HepG2 (cell line): Measurements from ENCODE around the gene CHRD. TPM values are rescaled to one million over a fixed set of nuclear protein-coding genes. Genes with fewer than 3 reads are reported as not detected.

Experiments used
- ATAC-seq: fragments of 200-7000 bp; cut with Tn5 transposase; 3 replicates; pipeline ENCODE4 v1.9.1; 2020; ENCODE audit warnings: mild to moderate bottlenecking, moderate library complexity
- BruUV-seq: library from RNA; stranded (reverse); fragments of 400-500 nt; replicated peaks from 2 replicates; lab custom pipeline; 2021; lab: Mats Ljungman, UMichigan
- CTCF ChIA-PET: fragments of 300-600 bp; formaldehyde crosslinking; extraction: SDS; loops from one replicate; lab custom pipeline; 2021; ENCODE audit warnings: low total read pairs, inconsistent platforms, low intra/inter-chr PET ratio; lab: Yijun Ruan, JAX
- POLR2A ChIA-PET: fragments of 350-600 bp; sonication (Branson Sonifier 250); formaldehyde crosslinking; loops from one replicate; lab custom pipeline; 2020; ENCODE audit warnings: antibody characterized with exemption, inconsistent platforms; lab: Yijun Ruan, JAX
- DNase-seq: peaks from one replicate; pipeline ENCODE4 v3.0.0-alpha.2; 2015; ENCODE audit warnings: low spot score
- FAIRE-seq: peaks from 3 replicates; lab custom pipeline; 2011; peaks lifted over from hg19 to GRCh38; lab: Jason Lieb, UNC
- H2AFZ ChIP-seq: one replicate; pipeline ENCODE4 v1.6.1; 2011; ENCODE audit warnings: low read length, inconsistent platforms
- H3K27ac ChIP-seq: fragments of 300-600 bp; 3 replicates; pipeline ENCODE4 v1.8.0; 2011; ENCODE audit warnings: mixed run types, mild to moderate bottlenecking, mixed read lengths, low read length, inconsistent platforms; ENCODE audit not compliant: insufficient read depth; ENCODE audit errors: extremely low read length
- H3K27me3 ChIP-seq, 2 experiments: fragments of 200-600 bp in 1 of 2; 2 replicates in 1 of 2; 3 replicates in 1 of 2; pipeline versions ENCODE4 v1.6.0 to v1.8.0; 2011; ENCODE audit warnings: low read length in 2 of 2, mild to moderate bottlenecking in 2 of 2, moderate library complexity in 2 of 2, inconsistent platforms in 1 of 2; ENCODE audit not compliant: insufficient read depth in 2 of 2, control insufficient read depth in 1 of 2
- H3K36me3 ChIP-seq, 2 experiments: fragments of 200-600 bp in 1 of 2; replicated peaks in 1 of 2; 2 replicates in 1 of 2; 3 replicates in 1 of 2; pipeline versions ENCODE4 v1.5.1 to v1.8.0; 2011; ENCODE audit warnings: low read length in 2 of 2, inconsistent platforms in 1 of 2; ENCODE audit not compliant: insufficient read depth in 2 of 2, control insufficient read depth in 1 of 2
- H3K4me1 ChIP-seq: 2 replicates; pipeline ENCODE4 v1.5.1; 2012; ENCODE audit warnings: low read length, inconsistent platforms; ENCODE audit not compliant: insufficient read depth
- H3K4me2 ChIP-seq: 2 replicates; pipeline ENCODE4 v1.6.0; 2011; ENCODE audit warnings: low read depth, low read length, inconsistent platforms
- H3K4me3 ChIP-seq, 3 experiments: fragments of 200-600 bp in 1 of 3; sonication (generic), shearing (Covaris generic) in 1 of 3; replicated peaks in 1 of 3; 2 replicates each; pipeline ENCODE4 v1.5.1; 2011 to 2016; ENCODE audit warnings: low read length in 3 of 3, inconsistent platforms in 2 of 3, low read depth in 2 of 3, mild to moderate bottlenecking in 2 of 3, control low read depth in 1 of 3, mixed read lengths in 1 of 3; ENCODE audit not compliant: insufficient read depth in 1 of 3
- H3K79me2 ChIP-seq: one replicate; pipeline ENCODE4 v1.6.1; 2011; ENCODE audit warnings: low read length, inconsistent platforms; ENCODE audit not compliant: insufficient read depth
- H3K9ac ChIP-seq: 2 replicates; pipeline ENCODE4 v1.6.0; 2011; ENCODE audit warnings: mild to moderate bottlenecking, low read depth, low read length, inconsistent platforms; ENCODE audit not compliant: insufficient read depth
- H3K9me3 ChIP-seq: 2 replicates; pipeline ENCODE4 v1.5.1; 2012; ENCODE audit warnings: mild to moderate bottlenecking, low read length
- H4K20me1 ChIP-seq: 2 replicates; pipeline ENCODE4 v1.6.0; 2011; ENCODE audit warnings: inconsistent platforms, mild to moderate bottlenecking, low read length, moderate library complexity; ENCODE audit not compliant: insufficient read depth
- ARID4A ChIP-seq: sonication (generic); formaldehyde crosslinking; IDR thresholded peaks from 2 replicates; pipeline ENCODE4 v1.5.0; 2020; ENCODE audit warnings: mild to moderate bottlenecking, missing genetic modification reagents, borderline replicate concordance
- CBX2 ChIP-seq, 2 experiments: fragments of 200-600 bp in 1 of 2; sonication (generic); formaldehyde crosslinking in 1 of 2; IDR thresholded peaks; 2 replicates each; pipeline versions ENCODE4 v1.7.0 to v1.8.1; 2018 to 2022; ENCODE audit warnings: low read depth in 2 of 2, low read length in 1 of 2, mild to moderate bottlenecking in 1 of 2, missing genetic modification reagents in 1 of 2
- CCAR2 ChIP-seq: fragments of 200-400 bp; formaldehyde crosslinking; optimal IDR thresholded peaks from 2 replicates; pipeline ENCODE3; 2018; ENCODE audit warnings: low read depth, mild to moderate bottlenecking, low read length, moderate library complexity
- IRF2 ChIP-seq: IDR thresholded peaks from 2 replicates; pipeline ENCODE4 v1.6.1; 2018; ENCODE audit warnings: missing genetic modification reagents, missing compliant biosample characterization
- NBN ChIP-seq: fragments of 450-650 bp; conservative IDR thresholded peaks from 2 replicates; pipeline ENCODE4 v1.6.1; 2017
- NFKBIZ ChIP-seq: IDR thresholded peaks from 2 replicates; pipeline ENCODE4 v1.6.1; 2018; ENCODE audit warnings: missing genetic modification reagents, missing compliant biosample characterization
- SATB2 ChIP-seq: sonication (generic); formaldehyde crosslinking; IDR thresholded peaks from 2 replicates; pipeline ENCODE4 v1.5.0; 2020; ENCODE audit warnings: missing genetic modification reagents
- SUZ12 ChIP-seq: fragments of 150-350 bp; IDR thresholded peaks from 2 replicates; pipeline ENCODE4 v1.6.1; 2014; ENCODE audit warnings: low read depth, low read length
- TCF7 ChIP-seq: sonication (generic); IDR thresholded peaks from 2 replicates; pipeline ENCODE4 v1.6.1; 2016; ENCODE audit warnings: antibody characterized with exemption, low read depth
- ZNF333 ChIP-seq: sonication (generic); formaldehyde crosslinking; IDR thresholded peaks from 2 replicates; pipeline ENCODE4 v1.4.0; 2020; ENCODE audit warnings: mild to moderate bottlenecking, missing genetic modification reagents, borderline replicate concordance
- ZNF451 ChIP-seq: sonication (generic); formaldehyde crosslinking; IDR thresholded peaks from 2 replicates; pipeline ENCODE4 v1.5.0; 2020; ENCODE audit warnings: mild to moderate bottlenecking, missing genetic modification reagents
- ZNF570 ChIP-seq: sonication (generic); formaldehyde crosslinking; IDR thresholded peaks from 2 replicates; pipeline ENCODE4 v1.4.0; 2020; ENCODE audit warnings: mild to moderate bottlenecking, missing genetic modification reagents, borderline replicate concordance
- WGBS: methylation state at CpG from one replicate; pipeline ENCODE4 v1.1.6; 2017; ENCODE audit warnings: low lambda C conversion rate; 5-methylcytosine and 5-hydroxymethylcytosine counted together
- in situ Hi-C: cut with HindIII; loops from 2 replicates; pipeline ENCODE4 v1.10.0; 2017; ENCODE audit warnings: low pct_unique_long_range_greater_than_20kb; ENCODE audit not compliant: extremely low pct_ligation_motif_present
- intact Hi-C: fragments of 100-400 bp; cut with micrococcal nuclease; formaldehyde crosslinking; loops from one replicate; pipeline ENCODE4 v1.10.0; 2022; ENCODE audit not compliant: unreplicated experiment
- polyA plus RNA-seq, 8 experiments: library from polyadenylated mRNA; depleted of rRNA in 3 of 8; stranded (reverse) in 7 of 8; unstranded in 1 of 8; fragments of >200 nt; fragmentation: Illumina TruSeq in 4 of 8; extraction: Trizol in 4 of 8; gene quantifications; 2 replicates each; pipeline versions ENCODE4 v1.2.1 to v1.2.3, GENCODE V29; 2011 to 2016; ENCODE audit warnings: low read depth in 4 of 8, missing spikeins in 1 of 8, mixed read lengths in 1 of 8; ENCODE audit not compliant: insufficient read depth in 1 of 8
- total RNA-seq, 5 experiments: library from RNA; depleted of rRNA; stranded (reverse); fragments of >200 nt; fragmentation: Illumina TruSeq; extraction: Trizol; gene quantifications; 2 replicates each; pipeline ENCODE4 v1.2.3, GENCODE V29; 2016; ENCODE audit warnings: low read depth in 1 of 5

Gene CHRD
- total and polyA plus RNA-seq, 2 of the 13 experiments (the other 11 are each of a cell fraction or from before 2014, with no cell fraction given): 22.2 to 35.2 TPM

DNA sequence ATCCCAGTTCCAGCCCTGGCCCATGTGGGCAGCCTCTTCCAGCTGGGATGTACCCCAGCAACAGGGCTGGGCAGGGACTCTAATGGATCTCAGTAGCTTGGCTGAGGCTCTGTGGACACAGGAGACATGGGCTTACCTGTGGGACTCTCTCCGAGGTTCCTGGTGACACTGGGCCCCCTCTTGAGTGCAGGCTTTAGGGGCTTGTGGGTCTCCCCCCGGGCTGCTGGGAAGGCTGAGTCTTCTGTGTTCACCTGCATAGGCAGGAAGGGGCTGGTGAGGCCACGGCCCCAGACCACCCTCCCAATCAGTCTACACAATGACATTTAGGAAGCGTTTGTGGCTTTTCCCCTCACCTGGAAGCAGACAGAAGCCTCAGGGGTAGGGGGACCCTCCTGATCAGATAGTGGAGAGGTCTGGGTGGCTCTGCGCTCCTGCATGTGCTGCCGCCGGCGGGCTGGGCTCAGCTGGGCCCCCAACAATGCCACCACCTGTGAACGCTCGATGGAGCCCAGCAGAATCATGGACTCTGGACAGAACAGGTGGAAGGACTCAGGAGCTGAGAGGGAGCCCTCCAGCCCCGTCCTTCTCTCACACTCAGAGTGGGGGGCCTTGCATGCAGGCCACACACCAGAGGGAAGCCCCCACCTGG, 26.8 kb upstream of the CHRD start:
- in situ Hi-C loops (loop anchor here (5.0 kb wide), 1 partner anchor 189 kb away; no protein-coding TSS in a partner anchor), intact Hi-C loops (no loop called here)
- TF ChIP-seq TCF7 (no peak), NBN (no peak), ARID4A (no peak), CCAR2 (no peak), IRF2 (CRISPR knock-in tag) (no peak), ZNF451 (CRISPR knock-in tag) (no peak), SUZ12 (no peak), SATB2 (CRISPR knock-in tag) (no peak), ZNF570 (CRISPR knock-in tag) (no peak), CBX2 (IDR thresholded peaks at IDR 0.05; ENCODE audit: low read depth, low read length) (no peak), CBX2 (CRISPR knock-in tag; IDR thresholded peaks at IDR 0.05; ENCODE audit: low read depth) (no peak), ZNF333 (no peak), NFKBIZ (CRISPR knock-in tag) (no peak)
- no peak for FAIRE-seq
- Histone ChIP-seq H3K4me1 (peaks cover 23% of the 10 kb centered on the region), H3K4me3 (no peak overlapping the region), H3K36me3 (peaks cover 15 to 53% of the 10 kb centered on the region in 2 experiments; a peak in 4 of 5 replicates), H3K27ac (no peak overlapping the region), H3K79me2 (no peaks in the 10 kb centered on the region), H4K20me1 (no peaks in the 10 kb centered on the region), H2AFZ (no peak overlapping the region), H3K27me3 (no peaks in the 10 kb centered on the region), H3K9me3 (no peaks in the 10 kb centered on the region), H3K4me2 (no peak overlapping the region), H3K9ac (no peak overlapping the region)
- DNase-seq: no peak
- POLR2A ChIA-PET: interaction anchor here (1.3 kb wide), 1 partner anchor 9 kb away, joined by 5 read pairs; no protein-coding TSS in a partner anchor
- no peak for ATAC-seq
- CTCF ChIA-PET: interaction anchor here (2.1 kb wide), 1 partner anchor 19 kb away, joined by 5 read pairs; no protein-coding TSS in a partner anchor
- WGBS: no CpG with 5 or more reads among the region's 11 CpGs
- no TSS peak for BruUV-seq
